Regular cardiac myocyte (primary cell): ENCODE results near the gene BPIFB4. TPM values are rescaled to one million over a fixed set of nuclear protein-coding genes. Genes with fewer than 3 reads are reported as not detected.

Source experiments
- total RNA-seq: library from RNA; depleted of rRNA; stranded (reverse); fragments of >200 nt; gene quantifications from 2 replicates; pipeline ENCODE4 v1.2.3, GENCODE V29; 2014

The BPIFB4 gene
- total RNA-seq: not detected in 2 replicates

GRCh38 chr20:33079259-33079658 is at the start of gene BPIFB4:
BPIFB4 (plus strand) TSS chr20:33079643; CDS start chr20:33081527, 1,884 bp downstream.

GRCh38 chr20:33031531-33031930 is 47.9 kb upstream of the BPIFB4 start, which contains the start of gene BPIFB6:
BPIFB6 (plus strand) TSS chr20:33031648; CDS start chr20:33031648, 0 bp downstream.

DNA sequence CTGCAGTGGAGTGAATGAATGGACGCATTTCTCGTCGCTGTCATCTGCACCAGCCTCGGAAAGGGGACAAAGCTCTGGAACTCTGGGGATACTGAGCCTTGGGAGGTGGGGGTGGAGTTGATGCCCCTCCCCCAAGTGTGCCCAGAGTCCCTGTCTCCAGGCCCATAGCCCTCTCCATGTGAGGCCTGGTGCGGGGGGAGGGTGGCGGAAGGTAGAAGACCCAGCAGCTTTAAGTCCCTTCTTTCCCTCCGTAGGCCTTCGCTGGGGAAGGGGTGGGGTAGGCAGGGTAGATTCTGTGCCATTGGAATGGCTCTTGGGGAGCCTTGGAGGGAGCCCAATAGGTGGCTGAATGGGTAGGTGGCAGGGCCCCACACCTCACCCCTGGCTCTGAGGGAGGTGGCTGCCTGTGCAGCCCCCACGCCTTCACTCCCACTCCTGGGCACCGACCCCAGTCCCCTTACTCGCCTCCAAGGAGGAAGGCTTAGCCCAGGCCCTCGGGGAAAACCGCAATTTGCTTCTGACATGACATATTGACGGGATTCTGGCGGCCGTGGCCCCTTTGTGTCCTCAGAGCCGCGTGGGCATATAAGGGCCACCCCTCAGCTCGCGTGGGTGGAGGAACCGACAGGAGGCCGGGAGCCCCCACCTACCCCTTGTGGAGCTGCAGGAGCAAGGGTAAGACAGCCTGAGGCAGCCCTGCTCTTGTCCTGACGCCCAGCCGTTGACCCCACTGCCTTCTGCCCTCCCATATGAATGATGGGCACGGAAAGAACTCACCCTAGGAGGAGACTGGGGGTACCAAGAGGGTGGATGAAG is 25.9 kb upstream of the BPIFB4 start, which contains the start of gene BPIFB3:
BPIFB3 (plus strand) TSS at position 613 of the 816 bp plus-strand sequence. CDS start 1,533 bp downstream, outside the sequence.

Other genes starting within 250 kb of the BPIFB4 start
- under 0.01 and 0.38 TPM in 2 replicates for gene EFCAB8, start 220.7 kb upstream of the BPIFB4 start, total RNA-seq
- gene SUN5, start 75.2 kb upstream of the BPIFB4 start, total RNA-seq: not detected in 2 replicates
- not detected in 2 replicates for gene BPIFB2, start 71.9 kb upstream of the BPIFB4 start, total RNA-seq
- gene BPIFB6, start 48.0 kb upstream of the BPIFB4 start, total RNA-seq: not detected in 2 replicates
- gene BPIFB3, start 25.7 kb upstream of the BPIFB4 start, total RNA-seq: not detected in 2 replicates
- not detected in 2 replicates for gene BPIFA2, start 88.5 kb downstream of the BPIFB4 start, total RNA-seq
- not detected in 2 replicates for gene BPIFA3, start 137.7 kb downstream of the BPIFB4 start, total RNA-seq
- gene BPIFA1, start 156.4 kb downstream of the BPIFB4 start, total RNA-seq: not detected in 2 replicates
- not detected in 2 replicates for gene BPIFB1, start 203.6 kb downstream of the BPIFB4 start, total RNA-seq